Activated T-cell treated with anti-CD3 and anti-CD28 coated beads for 4 hours (primary cell): ENCODE results near the gene ZBTB9.

Experiments used
- DNase-seq: peaks from one replicate; pipeline ENCODE4 v3.0.0-alpha.2; 2020

The ZBTB9 gene

DNA sequence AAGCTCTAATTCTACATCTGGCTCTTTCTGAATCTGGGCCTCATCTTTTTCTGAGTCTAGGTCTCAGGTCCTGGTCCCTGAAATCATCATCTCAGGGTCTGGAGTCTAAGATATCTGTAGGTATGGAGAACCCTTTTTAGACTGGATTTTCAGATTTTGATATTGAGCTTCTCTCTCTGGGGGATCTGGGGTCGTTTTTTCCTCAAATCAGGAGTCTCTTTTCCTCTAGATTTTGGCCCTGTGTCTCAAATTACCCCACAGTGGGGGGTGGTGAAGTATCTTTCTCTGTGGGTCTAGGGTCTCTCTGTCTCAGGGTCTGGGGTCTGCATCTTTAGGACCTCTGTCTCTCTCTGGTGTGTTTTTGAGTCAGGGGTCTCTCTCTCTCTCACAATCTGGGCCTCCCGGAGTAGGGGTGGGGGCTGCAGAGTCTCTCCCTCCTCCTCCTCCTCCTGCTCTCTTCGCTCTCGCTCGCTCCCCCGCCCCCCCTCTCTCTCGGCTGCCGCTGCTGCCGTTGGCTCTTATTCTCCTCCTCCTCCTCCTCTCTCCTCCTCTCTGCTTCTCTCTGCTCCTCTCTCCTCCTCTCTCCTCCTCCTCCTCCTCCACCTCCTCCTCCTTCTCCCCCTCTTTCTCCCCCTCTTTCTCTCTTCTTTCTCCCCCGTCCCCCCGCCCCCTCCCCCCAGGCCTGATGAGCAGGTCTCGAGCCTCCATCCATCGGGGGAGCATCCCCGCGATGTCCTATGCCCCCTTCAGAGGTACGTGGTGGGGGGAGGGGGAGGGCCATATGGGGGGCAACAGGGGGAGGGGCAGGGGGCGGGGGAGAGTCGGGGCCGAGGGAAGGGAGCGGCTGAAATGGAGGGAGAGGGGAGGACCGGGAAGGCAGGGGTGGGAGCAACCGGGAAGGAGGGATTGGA is 34.5 kb upstream of the ZBTB9 start, which contains the start of gene SYNGAP1:
TSS of gene SYNGAP1 (plus strand) at position 486 of the 911 bp plus-strand sequence. CDS start at position 686, 200 bp downstream.
- DNase-seq: peak; percentile 47

DNA sequence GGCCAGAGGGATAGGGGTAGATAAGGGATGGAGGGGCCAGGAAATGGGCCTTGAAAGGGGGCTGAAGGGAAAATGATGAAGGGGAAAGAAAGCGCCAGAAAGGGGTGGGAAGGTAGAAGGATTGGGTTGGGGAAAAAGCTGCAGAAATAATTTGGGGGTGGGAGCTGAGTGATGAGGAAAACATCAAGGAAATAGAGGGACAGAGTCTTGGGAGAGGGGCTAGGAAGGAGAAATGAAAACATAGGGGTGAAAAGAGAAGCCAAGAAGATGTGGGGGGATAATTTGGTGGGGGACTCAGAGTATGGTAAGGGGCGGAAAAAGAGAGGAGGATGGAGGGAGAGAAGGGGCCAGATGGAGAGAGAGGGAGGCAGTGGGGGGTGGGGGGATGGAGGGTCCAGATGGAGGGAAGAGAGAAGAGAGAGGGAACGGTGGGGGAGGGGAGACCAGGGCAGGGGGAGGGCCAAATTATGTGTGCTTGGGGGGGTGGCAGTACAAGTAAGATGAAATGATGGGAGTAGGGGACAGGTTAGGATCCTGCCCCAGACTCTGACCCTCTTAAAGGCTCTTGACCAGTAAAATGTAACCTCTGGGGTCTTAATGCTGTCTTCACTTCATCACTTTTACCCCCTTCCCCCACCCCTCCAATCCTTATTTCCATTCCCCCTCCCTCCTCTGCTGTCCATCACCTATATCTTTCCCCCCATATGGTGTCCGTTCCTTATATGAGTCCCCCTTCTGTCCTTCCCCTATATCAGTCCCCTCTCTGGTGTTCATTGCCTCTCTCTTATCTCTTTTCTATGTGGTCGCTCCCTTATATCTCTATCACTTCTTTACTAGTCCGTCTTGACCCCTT is 33.7 kb upstream of the ZBTB9 start:
- DNase-seq: no peak

- no peak for DNase-seq
Measured at GRCh38 chr6:33421344-33421643, 33.1 kb upstream of the ZBTB9 start.

GRCh38 chr6:33423777-33424176 is 30.6 kb upstream of the ZBTB9 start:
- DNase-seq: no peak

GRCh38 chr6:33424855-33425667 is 29.3 kb upstream of the ZBTB9 start:
- no peak for DNase-seq

GRCh38 chr6:33425668-33426577 is 28.5 kb upstream of the ZBTB9 start:
- DNase-seq: peak; percentile 75

DNA sequence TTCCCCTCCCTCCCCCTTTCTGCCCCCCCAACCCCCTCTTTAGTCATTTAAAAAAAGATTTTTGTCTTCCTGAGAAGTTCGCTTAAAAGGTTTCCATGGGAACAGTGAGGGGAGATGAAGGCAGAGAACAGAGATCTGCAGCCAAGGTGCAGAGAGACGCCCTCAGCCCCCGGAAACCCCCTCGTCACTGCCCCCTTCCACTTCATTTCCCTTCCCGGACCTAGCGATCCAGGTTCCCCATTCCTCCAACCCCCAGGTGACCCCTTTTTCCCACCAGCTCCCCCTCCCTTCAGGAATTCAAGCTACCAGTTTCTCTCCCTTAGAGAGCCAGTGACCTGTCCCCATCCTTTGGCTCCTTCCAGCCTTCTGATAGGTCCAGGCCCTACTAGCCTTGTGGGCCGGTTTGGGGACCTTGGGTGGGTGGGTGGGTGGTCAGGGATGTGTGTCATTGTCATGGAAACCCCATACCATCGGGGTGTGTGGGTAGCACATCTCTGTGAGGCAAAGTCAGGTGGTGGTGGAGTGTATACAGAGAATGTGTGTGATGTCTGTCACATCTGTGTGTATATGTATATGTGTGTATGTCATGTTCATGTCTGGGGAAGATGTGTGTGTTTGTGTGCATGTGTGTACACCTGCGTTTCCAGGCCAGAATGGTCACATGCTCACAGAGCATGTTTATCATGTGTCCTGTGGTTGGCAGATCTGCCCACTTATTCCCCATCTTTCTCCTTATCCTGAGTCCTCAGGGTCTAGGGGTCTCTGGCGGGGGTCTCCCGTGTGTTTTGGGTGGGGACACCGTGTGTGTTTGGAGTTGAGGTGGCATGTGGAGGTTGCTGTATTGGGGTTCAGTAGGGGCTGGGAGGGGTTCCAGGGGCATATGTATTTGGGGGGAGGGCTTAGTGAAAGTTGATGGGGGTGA is 27.5 kb upstream of the ZBTB9 start:
- DNase-seq: no peak

GRCh38 chr6:33427585-33428223 is 26.7 kb upstream of the ZBTB9 start:
- DNase-seq: peak; percentile 62

DNA sequence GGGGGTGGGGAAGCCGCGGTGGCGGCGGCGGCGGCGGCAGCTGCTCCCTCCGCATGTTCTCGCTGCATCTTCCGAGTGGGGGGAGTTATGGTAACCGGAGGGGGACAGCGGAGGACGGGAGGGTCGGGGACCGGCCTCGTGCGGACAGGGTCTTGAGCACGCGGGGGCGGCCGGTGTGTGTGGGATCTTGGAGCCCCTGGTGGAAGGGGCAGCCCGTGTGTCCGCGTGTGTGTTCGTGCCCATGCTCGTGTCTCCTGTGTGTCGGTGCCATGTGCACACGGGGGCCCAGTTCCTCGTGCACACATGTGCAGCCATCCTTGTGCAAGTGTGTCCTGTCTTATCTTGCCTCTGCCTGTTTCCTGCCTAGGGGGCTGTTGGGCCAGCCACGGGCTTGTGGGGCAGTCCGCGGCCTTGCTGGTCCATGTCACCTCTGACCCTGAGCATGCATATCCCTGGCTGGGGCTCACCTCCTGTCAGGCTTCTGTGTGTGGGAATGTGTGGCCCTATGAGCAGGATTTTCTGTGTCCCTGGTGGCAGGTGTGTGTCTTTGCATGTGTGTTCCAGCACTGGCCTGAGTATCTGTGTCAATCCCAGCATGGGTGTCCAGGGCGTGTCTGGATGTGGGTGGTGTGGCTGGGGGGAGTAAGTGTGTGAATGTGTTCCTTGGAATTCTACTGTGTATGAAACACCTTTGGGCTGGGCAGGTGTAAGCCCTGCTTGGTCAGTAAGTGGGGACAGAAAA is 26.0 kb upstream of the ZBTB9 start:
- DNase-seq: no peak

GRCh38 chr6:33428966-33429749 is 25.2 kb upstream of the ZBTB9 start:
- no peak for DNase-seq

DNA sequence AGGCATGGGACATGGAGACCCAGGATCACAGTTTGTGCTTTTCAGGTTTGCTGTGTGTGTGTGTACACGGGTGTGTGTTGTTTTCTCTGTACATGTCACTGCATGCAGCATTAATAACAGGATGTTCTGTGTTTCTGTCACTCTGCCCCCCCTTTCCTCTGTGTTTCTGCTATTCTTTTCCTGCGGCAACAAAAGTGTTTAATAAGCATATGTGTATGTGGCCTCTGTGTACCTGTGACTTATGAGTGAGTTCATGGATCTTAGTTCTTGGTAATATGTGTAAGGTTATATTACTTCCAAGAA is 24.7 kb upstream of the ZBTB9 start:
- DNase-seq: no peak

DNA sequence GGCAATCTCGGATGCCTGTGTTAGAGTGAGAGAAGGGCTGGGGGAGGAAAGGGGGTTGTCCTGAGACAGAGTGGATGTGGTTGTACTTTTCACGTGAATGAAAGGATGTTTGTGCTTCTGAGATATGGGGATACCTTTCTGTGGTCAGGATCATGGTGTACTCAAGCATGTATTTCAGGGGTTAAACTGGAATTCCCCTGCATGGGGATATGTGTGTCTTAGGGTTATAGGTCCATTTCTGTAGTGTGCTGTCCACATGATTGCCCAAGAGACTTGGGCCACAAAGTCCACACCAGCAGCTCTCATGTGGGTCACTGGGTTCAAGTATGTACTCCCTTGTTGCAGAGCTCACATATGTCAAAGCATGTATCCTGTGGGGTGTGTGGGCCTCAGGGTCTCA is 24.0 kb upstream of the ZBTB9 start:
- no peak for DNase-seq

GRCh38 chr6:33430991-33431879 is 23.1 kb upstream of the ZBTB9 start:
- peak; percentile 61 for DNase-seq

DNA sequence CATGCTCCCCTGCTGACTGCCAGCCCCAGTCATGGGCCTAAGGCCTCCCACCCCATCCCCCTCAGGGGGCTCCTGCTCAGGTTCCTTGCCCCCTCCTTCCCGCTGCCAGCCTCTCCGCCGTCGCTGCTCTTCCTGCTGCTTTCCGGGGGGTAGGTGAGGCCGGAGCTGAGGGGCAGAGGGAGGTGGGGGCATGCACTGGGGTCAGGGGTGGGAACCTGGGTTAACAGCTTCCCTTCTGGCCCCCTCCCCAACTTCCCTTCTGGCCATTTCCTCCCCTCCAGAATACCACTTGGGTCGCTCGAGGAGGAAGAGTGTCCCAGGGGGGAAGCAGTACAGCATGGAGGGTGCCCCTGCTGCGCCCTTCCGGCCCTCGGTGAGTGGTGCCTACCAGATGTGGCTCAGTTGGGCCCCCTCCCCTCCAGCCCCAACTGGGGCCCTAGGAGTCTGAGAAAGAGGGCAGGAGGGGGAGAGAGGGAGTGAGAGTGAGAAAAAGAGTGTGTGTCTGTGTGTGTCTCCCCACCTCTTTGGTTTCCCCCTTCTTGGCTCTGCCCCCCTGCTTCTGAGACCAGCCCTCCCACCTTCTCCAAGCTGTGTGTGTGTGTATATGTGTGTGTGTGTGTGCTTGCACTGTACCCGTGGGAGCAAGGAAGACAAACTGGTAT is 22.4 kb upstream of the ZBTB9 start:
- no peak for DNase-seq

- DNase-seq: no peak
Measured at GRCh38 chr6:33432546-33432945, 21.8 kb upstream of the ZBTB9 start.

- DNase-seq: no peak
Measured at GRCh38 chr6:33433001-33433543, 21.3 kb upstream of the ZBTB9 start.
